Measurements from ENCODE around the gene C3orf33.

Gene C3orf33

DNA sequence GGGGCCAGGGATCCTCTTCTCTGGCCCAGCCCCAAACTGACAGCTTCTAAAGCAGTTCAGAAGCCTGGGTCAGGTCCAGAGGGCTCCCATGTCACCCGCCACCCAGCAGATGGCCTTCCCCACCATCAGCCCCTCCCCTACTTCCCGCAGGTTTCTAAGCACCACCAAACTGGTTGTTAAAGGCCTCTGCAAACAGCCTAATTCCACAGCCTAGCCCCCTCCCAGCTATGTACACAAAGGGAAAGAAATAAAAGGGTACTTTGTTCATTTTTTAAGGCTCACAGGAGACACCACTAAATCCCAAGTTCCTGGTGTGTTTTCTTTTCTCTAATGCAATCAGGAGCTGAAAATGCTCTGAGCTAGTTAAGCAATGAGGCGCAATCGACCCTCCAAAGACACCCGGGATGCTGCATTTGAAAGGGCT lies 91.8 kb downstream of the C3orf33 start:
- Histone ChIP-seq H3K79me1 (replicated peaks; ENCODE audit: low read length, poor library complexity, severe bottlenecking) (no peaks in the 10 kb centered on the region), H3K18ac (ENCODE audit: low read depth in 1 of 2, low read length in 2 of 2) (no peak overlapping the region), H2AK5ac (ENCODE audit: low read length, severe bottlenecking) (no peak overlapping the region), H3K9ac (ENCODE audit: low read length) (no peak overlapping the region), H3K23ac (ENCODE audit: low read length in 2 of 2) (no peak overlapping the region), H2BK5ac (ENCODE audit: low read depth, low read length, poor library complexity, severe bottlenecking) (no peak overlapping the region), H3K14ac (ENCODE audit: low read length in 2 of 2) (no peak overlapping the region), H3K27ac (ENCODE audit: low read length, poor library complexity, severe bottlenecking) (no peak overlapping the region), H3K9me3 (ENCODE audit: control insufficient read depth, low read length) (peaks cover 10% of the 10 kb centered on the region), H3K4me3 (ENCODE audit: insufficient read depth in 1 of 2, low read depth in 1 of 2, low read length in 2 of 2) (no peak overlapping the region), H4K8ac (ENCODE audit: low read length) (no peak overlapping the region), H3K4ac (ENCODE audit: low read depth in 1 of 2, low read length in 2 of 2) (no peak overlapping the region), H3K4me2 (ENCODE audit: low read length, poor library complexity, severe bottlenecking) (no peak overlapping the region), H2BK120ac (ENCODE audit: low read depth, low read length) (no peak overlapping the region), H2AFZ (ENCODE audit: low read depth, low read length) (no peak overlapping the region), H2BK12ac (ENCODE audit: low read length in 2 of 2) (no peak overlapping the region), H3K27me3 (ENCODE audit: control insufficient read depth in 1 of 2, insufficient read depth in 1 of 2, low read length in 2 of 2) (no peaks in the 10 kb centered on the region), H3K4me1 (ENCODE audit: control insufficient read depth, insufficient read depth, low read depth, low read length) (no peaks in the 10 kb centered on the region), H2BK15ac (ENCODE audit: low read depth, poor library complexity, severe bottlenecking) (no peak overlapping the region), H3K36me3 (ENCODE audit: control insufficient read depth in 1 of 2, insufficient read depth in 2 of 2, low read depth in 1 of 2, low read length in 2 of 2) (no peaks in the 10 kb centered on the region), H4K91ac (ENCODE audit: low read length) (no peak overlapping the region)
- no peak for DNase-seq
- WGBS, result 100% methylated on average over 4 of the region's 5 CpGs

Measured in mesenchymal stem cell (in vitro differentiated cells and primary cell).